KOPT-K1 (cell line): ENCODE measurements around the gene HOXA7.

Experiments used
- H3K27ac ChIP-seq: fragments of 200-600 bp; sonication (generic); 2 replicates; pipeline ENCODE4 v1.5.1; 2016; ENCODE audit warnings: antibody characterized with exemption, mild to moderate bottlenecking, low read depth, low read length; ENCODE audit not compliant: poor library complexity, severe bottlenecking
- H3K36me3 ChIP-seq: fragments of 200-600 bp; sonication (generic); 2 replicates; pipeline ENCODE4 v1.5.1; 2017; ENCODE audit warnings: antibody characterized with exemption, mild to moderate bottlenecking, low read length, moderate library complexity; ENCODE audit not compliant: insufficient read depth
- H3K9me3 ChIP-seq: fragments of 200-600 bp; sonication (generic); 2 replicates; pipeline ENCODE4 v1.5.1; 2017; ENCODE audit warnings: antibody characterized with exemption, low read length, mild to moderate bottlenecking; ENCODE audit not compliant: insufficient read depth, poor library complexity, severe bottlenecking

HOXA7 gene

GRCh38 chr7:27123477-27124053 is 32.9 kb downstream of the HOXA7 start:
- Histone ChIP-seq H3K9me3 (peaks cover 8% of the 10 kb centered on the region), H3K27ac (no peak overlapping the region), H3K36me3 (no peaks in the 10 kb centered on the region)

- no peaks in the 10 kb centered on the region for H3K36me3 ChIP-seq
- peaks cover 8% of the 10 kb centered on the region for H3K9me3 ChIP-seq
- no peak overlapping the region for H3K27ac ChIP-seq
These were observed 33.4 kb downstream of the HOXA7 start for GRCh38 chr7:27123007-27123476.

GRCh38 chr7:27122077-27122910 is 34.2 kb downstream of the HOXA7 start:
- H3K9me3 ChIP-seq, result peaks cover 8% of the 10 kb centered on the region
- no peaks in the 10 kb centered on the region for H3K36me3 ChIP-seq
- H3K27ac ChIP-seq, result no peak overlapping the region

GRCh38 chr7:27121684-27122076 is 34.8 kb downstream of the HOXA7 start:
- no peak overlapping the region for H3K27ac ChIP-seq
- H3K9me3 ChIP-seq, result peaks cover 8% of the 10 kb centered on the region
- no peaks in the 10 kb centered on the region for H3K36me3 ChIP-seq

- H3K27ac ChIP-seq, result no peak overlapping the region
- H3K36me3 ChIP-seq, result no peaks in the 10 kb centered on the region
- H3K9me3 ChIP-seq, result peaks cover 3% of the 10 kb centered on the region
These were observed 37.0 kb downstream of the HOXA7 start for GRCh38 chr7:27119412-27119911.

GRCh38 chr7:27118580-27118979 is 37.9 kb downstream of the HOXA7 start:
- no peak overlapping the region for H3K27ac ChIP-seq
- no peaks in the 10 kb centered on the region for H3K9me3 ChIP-seq
- no peaks in the 10 kb centered on the region for H3K36me3 ChIP-seq

- H3K36me3 ChIP-seq, result no peaks in the 10 kb centered on the region
- H3K27ac ChIP-seq, result no peak overlapping the region
These were observed 38.5 kb downstream of the HOXA7 start for GRCh38 chr7:27117887-27118491.

GRCh38 chr7:27116962-27117886 is 39.3 kb downstream of the HOXA7 start:
- no peaks in the 10 kb centered on the region for H3K9me3 ChIP-seq
- no peak overlapping the region for H3K27ac ChIP-seq
- no peaks in the 10 kb centered on the region for H3K36me3 ChIP-seq

More at GRCh38 chr7:27117887-27118491, 38.5 kb downstream of the HOXA7 start:
- no peaks in the 10 kb centered on the region for H3K9me3 ChIP-seq

- no peaks in the 10 kb centered on the region for H3K36me3 ChIP-seq
- H3K9me3 ChIP-seq, result no peaks in the 10 kb centered on the region
- H3K27ac ChIP-seq, result no peak overlapping the region
These were observed 40.2 kb downstream of the HOXA7 start for GRCh38 chr7:27116031-27116961.

DNA sequence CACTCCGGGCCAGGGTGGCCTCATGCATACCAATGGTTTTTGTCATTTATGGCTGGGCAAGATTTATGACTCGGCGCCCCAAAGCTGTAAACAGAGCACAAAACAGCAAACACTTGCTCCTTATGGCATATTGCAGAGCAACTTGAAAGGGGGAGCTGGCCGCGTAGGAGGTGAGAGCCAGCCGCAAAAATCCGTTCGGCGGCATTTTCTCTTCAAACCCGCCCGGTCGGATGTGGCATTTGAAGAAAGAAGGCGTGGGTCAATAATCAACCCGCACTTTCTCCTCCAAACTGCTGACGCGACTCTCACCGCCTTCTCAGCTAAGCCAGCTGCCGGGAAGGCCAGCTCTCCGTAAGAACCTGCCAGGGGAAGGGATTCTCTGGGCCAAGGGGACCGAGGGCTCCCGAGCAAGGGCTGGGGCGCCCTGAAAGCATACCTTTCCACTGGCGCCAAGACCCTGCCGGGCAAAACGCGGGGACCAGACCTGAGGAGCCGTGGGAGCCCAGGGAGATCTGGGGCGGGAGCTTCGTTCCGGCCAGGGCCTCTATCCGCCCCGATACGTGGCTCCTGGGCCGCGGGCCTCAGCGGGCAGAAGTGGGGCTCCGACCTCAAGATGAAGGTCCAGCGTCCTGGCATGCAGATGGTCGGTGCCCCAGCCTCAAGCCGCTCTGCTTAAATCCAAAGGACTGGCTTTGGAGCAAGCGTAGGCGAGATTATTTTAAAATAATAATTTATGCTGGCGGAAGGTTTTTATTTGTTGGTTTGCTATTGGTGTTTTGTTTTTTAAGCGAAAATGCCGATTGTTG is 41.1 kb downstream of the HOXA7 start:
- Histone ChIP-seq H3K9me3 (no peaks in the 10 kb centered on the region), H3K36me3 (no peaks in the 10 kb centered on the region), H3K27ac (no peak overlapping the region)

- H3K9me3 ChIP-seq, result no peaks in the 10 kb centered on the region
- H3K36me3 ChIP-seq, result no peaks in the 10 kb centered on the region
- H3K27ac ChIP-seq, result no peak overlapping the region
These were observed 41.6 kb downstream of the HOXA7 start for GRCh38 chr7:27114881-27115220.

- Histone ChIP-seq H3K36me3 (no peaks in the 10 kb centered on the region), H3K27ac (no peak overlapping the region), H3K9me3 (no peaks in the 10 kb centered on the region)
These were observed 42.3 kb downstream of the HOXA7 start for GRCh38 chr7:27113991-27114769.
